HL-60 (cell line): ENCODE data around the gene SLC25A27.

Experiments
- POLR2AphosphoS5 ChIP-seq: IDR thresholded peaks from 2 replicates; pipeline ENCODE4 v1.6.1; 2012; ENCODE audit warnings: low read depth
- SPI1 ChIP-seq: IDR thresholded peaks from 2 replicates; pipeline ENCODE4 v1.6.1; 2012; ENCODE audit warnings: low read depth, mild to moderate bottlenecking, borderline replicate concordance
- TF ChIP-seq, protein P1 (sequence below): IDR thresholded peaks from one replicate; pipeline ENCODE4 v1.5.1; 2011; ENCODE audit warnings: low read length, control low read depth, inconsistent platforms; ENCODE audit not compliant: insufficient read depth
- TF ChIP-seq, protein P2 (sequence below): IDR thresholded peaks from 2 replicates; pipeline ENCODE4 v1.6.1; 2012; ENCODE audit warnings: low read depth; ENCODE audit not compliant: insufficient replicate concordance

GRCh38 chr6:46651006-46651405, 1.8 kb upstream of the SLC25A27 start:
- TF ChIP-seq, protein P1, sequence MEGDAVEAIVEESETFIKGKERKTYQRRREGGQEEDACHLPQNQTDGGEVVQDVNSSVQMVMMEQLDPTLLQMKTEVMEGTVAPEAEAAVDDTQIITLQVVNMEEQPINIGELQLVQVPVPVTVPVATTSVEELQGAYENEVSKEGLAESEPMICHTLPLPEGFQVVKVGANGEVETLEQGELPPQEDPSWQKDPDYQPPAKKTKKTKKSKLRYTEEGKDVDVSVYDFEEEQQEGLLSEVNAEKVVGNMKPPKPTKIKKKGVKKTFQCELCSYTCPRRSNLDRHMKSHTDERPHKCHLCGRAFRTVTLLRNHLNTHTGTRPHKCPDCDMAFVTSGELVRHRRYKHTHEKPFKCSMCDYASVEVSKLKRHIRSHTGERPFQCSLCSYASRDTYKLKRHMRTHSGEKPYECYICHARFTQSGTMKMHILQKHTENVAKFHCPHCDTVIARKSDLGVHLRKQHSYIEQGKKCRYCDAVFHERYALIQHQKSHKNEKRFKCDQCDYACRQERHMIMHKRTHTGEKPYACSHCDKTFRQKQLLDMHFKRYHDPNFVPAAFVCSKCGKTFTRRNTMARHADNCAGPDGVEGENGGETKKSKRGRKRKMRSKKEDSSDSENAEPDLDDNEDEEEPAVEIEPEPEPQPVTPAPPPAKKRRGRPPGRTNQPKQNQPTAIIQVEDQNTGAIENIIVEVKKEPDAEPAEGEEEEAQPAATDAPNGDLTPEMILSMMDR, result no peak
- TF ChIP-seq POLR2AphosphoS5 (no peak), SPI1 (no peak)
- TF ChIP-seq, protein P2, sequence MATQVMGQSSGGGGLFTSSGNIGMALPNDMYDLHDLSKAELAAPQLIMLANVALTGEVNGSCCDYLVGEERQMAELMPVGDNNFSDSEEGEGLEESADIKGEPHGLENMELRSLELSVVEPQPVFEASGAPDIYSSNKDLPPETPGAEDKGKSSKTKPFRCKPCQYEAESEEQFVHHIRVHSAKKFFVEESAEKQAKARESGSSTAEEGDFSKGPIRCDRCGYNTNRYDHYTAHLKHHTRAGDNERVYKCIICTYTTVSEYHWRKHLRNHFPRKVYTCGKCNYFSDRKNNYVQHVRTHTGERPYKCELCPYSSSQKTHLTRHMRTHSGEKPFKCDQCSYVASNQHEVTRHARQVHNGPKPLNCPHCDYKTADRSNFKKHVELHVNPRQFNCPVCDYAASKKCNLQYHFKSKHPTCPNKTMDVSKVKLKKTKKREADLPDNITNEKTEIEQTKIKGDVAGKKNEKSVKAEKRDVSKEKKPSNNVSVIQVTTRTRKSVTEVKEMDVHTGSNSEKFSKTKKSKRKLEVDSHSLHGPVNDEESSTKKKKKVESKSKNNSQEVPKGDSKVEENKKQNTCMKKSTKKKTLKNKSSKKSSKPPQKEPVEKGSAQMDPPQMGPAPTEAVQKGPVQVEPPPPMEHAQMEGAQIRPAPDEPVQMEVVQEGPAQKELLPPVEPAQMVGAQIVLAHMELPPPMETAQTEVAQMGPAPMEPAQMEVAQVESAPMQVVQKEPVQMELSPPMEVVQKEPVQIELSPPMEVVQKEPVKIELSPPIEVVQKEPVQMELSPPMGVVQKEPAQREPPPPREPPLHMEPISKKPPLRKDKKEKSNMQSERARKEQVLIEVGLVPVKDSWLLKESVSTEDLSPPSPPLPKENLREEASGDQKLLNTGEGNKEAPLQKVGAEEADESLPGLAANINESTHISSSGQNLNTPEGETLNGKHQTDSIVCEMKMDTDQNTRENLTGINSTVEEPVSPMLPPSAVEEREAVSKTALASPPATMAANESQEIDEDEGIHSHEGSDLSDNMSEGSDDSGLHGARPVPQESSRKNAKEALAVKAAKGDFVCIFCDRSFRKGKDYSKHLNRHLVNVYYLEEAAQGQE, result no peak
